Measurements from ENCODE around the gene TMEM8B.

TMEM8B gene

GRCh38 chr9:35793461-35793860 is 35.6 kb upstream of the TMEM8B start:
- WGBS, 2 experiments (ENCODE audit: insufficient coverage in 2 of 2) = 66 to 90% methylated on average over 2 of the region's 2 CpGs
- Histone ChIP-seq H3K4me3 (ENCODE audit: extremely low read depth, insufficient read depth, low read length, poor library complexity, severe bottlenecking) (peak overlapping the region; percentile 3), H3K27ac (ENCODE audit: low read depth, low read length, severe bottlenecking) (no peak overlapping the region), H3K4me1 (ENCODE audit: control insufficient read depth, insufficient read depth, low read length, poor library complexity, severe bottlenecking) (peaks cover 52% of the 10 kb centered on the region), H3K36me3 (ENCODE audit: control insufficient read depth, insufficient read depth, low read length) (no peaks in the 10 kb centered on the region), H3K9me3 (ENCODE audit: control insufficient read depth, low read length) (no peaks in the 10 kb centered on the region)

- Histone ChIP-seq H3K36me3 (ENCODE audit: control insufficient read depth, insufficient read depth, low read length) (peaks cover 10% of the 10 kb centered on the region), H3K27ac (ENCODE audit: low read depth, low read length, severe bottlenecking) (no peak overlapping the region), H3K9me3 (ENCODE audit: control insufficient read depth, low read length) (no peaks in the 10 kb centered on the region), H3K4me1 (ENCODE audit: control insufficient read depth, insufficient read depth, low read length, poor library complexity, severe bottlenecking) (peaks cover 53% of the 10 kb centered on the region), H3K4me3 (ENCODE audit: extremely low read depth, insufficient read depth, low read length, poor library complexity, severe bottlenecking) (no peak overlapping the region)
Measured at GRCh38 chr9:35795695-35796094, 33.3 kb upstream of the TMEM8B start.

GRCh38 chr9:35797311-35798109 is 31.5 kb upstream of the TMEM8B start:
- 88 to 100% methylated on average over 3 of the region's 6 CpGs for WGBS, 2 experiments (ENCODE audit: insufficient coverage in 2 of 2)
- Histone ChIP-seq H3K36me3 (ENCODE audit: control insufficient read depth, insufficient read depth, low read length) (peaks cover 28% of the 10 kb centered on the region), H3K4me1 (ENCODE audit: control insufficient read depth, insufficient read depth, low read length, poor library complexity, severe bottlenecking) (peaks cover 48% of the 10 kb centered on the region), H3K9me3 (ENCODE audit: control insufficient read depth, low read length) (no peaks in the 10 kb centered on the region), H3K4me3 (ENCODE audit: extremely low read depth, insufficient read depth, low read length, poor library complexity, severe bottlenecking) (no peak overlapping the region), H3K27ac (ENCODE audit: low read depth, low read length, severe bottlenecking) (no peak overlapping the region)

GRCh38 chr9:35798658-35799374 is 30.2 kb upstream of the TMEM8B start:
- Histone ChIP-seq H3K4me3 (ENCODE audit: extremely low read depth, insufficient read depth, low read length, poor library complexity, severe bottlenecking) (no peak overlapping the region), H3K36me3 (ENCODE audit: control insufficient read depth, insufficient read depth, low read length) (peaks cover 40% of the 10 kb centered on the region), H3K27ac (ENCODE audit: low read depth, low read length, severe bottlenecking) (peak overlapping the region; percentile 0), H3K9me3 (ENCODE audit: control insufficient read depth, low read length) (no peaks in the 10 kb centered on the region), H3K4me1 (ENCODE audit: control insufficient read depth, insufficient read depth, low read length, poor library complexity, severe bottlenecking) (peaks cover 38% of the 10 kb centered on the region)
- WGBS, 2 experiments (ENCODE audit: insufficient coverage in 2 of 2) = 92 to 96% methylated on average over 3 to 4 of the region's 4 CpGs

- Histone ChIP-seq H3K36me3 (ENCODE audit: control insufficient read depth, insufficient read depth, low read length) (peaks cover 53% of the 10 kb centered on the region), H3K27ac (ENCODE audit: low read depth, low read length, severe bottlenecking) (no peak overlapping the region), H3K4me1 (ENCODE audit: control insufficient read depth, insufficient read depth, low read length, poor library complexity, severe bottlenecking) (peaks cover 25% of the 10 kb centered on the region), H3K4me3 (ENCODE audit: extremely low read depth, insufficient read depth, low read length, poor library complexity, severe bottlenecking) (no peak overlapping the region), H3K9me3 (ENCODE audit: control insufficient read depth, low read length) (no peaks in the 10 kb centered on the region)
- 78 to 96% methylated on average over 5 to 6 of the region's 7 CpGs for WGBS, 2 experiments (ENCODE audit: insufficient coverage in 2 of 2)
Measured at GRCh38 chr9:35800530-35800929, 28.5 kb upstream of the TMEM8B start.

GRCh38 chr9:35801328-35802128 is 27.5 kb upstream of the TMEM8B start:
- WGBS, 2 experiments (ENCODE audit: insufficient coverage in 2 of 2) = 94 to 95% methylated on average over 12 of the region's 13 CpGs
- Histone ChIP-seq H3K36me3 (ENCODE audit: control insufficient read depth, insufficient read depth, low read length) (peaks cover 62% of the 10 kb centered on the region), H3K4me3 (ENCODE audit: extremely low read depth, insufficient read depth, low read length, poor library complexity, severe bottlenecking) (no peak overlapping the region)

GRCh38 chr9:35806101-35806500 is 22.9 kb upstream of the TMEM8B start:
- Histone ChIP-seq H3K4me1 (ENCODE audit: control insufficient read depth, insufficient read depth, low read length, poor library complexity, severe bottlenecking) (no peaks in the 10 kb centered on the region), H3K9me3 (ENCODE audit: control insufficient read depth, low read length) (no peaks in the 10 kb centered on the region), H3K27ac (ENCODE audit: low read depth, low read length, severe bottlenecking) (no peak overlapping the region), H3K36me3 (ENCODE audit: control insufficient read depth, insufficient read depth, low read length) (peaks cover 83% of the 10 kb centered on the region), H3K4me3 (ENCODE audit: extremely low read depth, insufficient read depth, low read length, poor library complexity, severe bottlenecking) (no peak overlapping the region)
- WGBS, 2 experiments (ENCODE audit: insufficient coverage in 2 of 2) = 95 to 98% methylated on average over 7 to 8 of the region's 8 CpGs

More at GRCh38 chr9:35801328-35802128, 27.5 kb upstream of the TMEM8B start:
- Histone ChIP-seq H3K27ac (ENCODE audit: low read depth, low read length, severe bottlenecking) (no peak overlapping the region), H3K4me1 (ENCODE audit: control insufficient read depth, insufficient read depth, low read length, poor library complexity, severe bottlenecking) (peaks cover 19% of the 10 kb centered on the region), H3K9me3 (ENCODE audit: control insufficient read depth, low read length) (no peaks in the 10 kb centered on the region)

GRCh38 chr9:35808433-35808832 is 20.6 kb upstream of the TMEM8B start:
- no peak overlapping the region for H3K27ac ChIP-seq (ENCODE audit: low read depth, low read length, severe bottlenecking)
- peaks cover 61% of the 10 kb centered on the region for H3K36me3 ChIP-seq (ENCODE audit: control insufficient read depth, insufficient read depth, low read length)
- H3K9me3 ChIP-seq (ENCODE audit: control insufficient read depth, low read length) = no peaks in the 10 kb centered on the region
- H3K4me1 ChIP-seq (ENCODE audit: control insufficient read depth, insufficient read depth, low read length, poor library complexity, severe bottlenecking) = peaks cover 11% of the 10 kb centered on the region
- WGBS, 2 experiments (ENCODE audit: insufficient coverage in 2 of 2) = 98 to 99% methylated on average over 8 to 9 of the region's 9 CpGs
- H3K4me3 ChIP-seq (ENCODE audit: extremely low read depth, insufficient read depth, low read length, poor library complexity, severe bottlenecking) = no peak overlapping the region

- H3K27ac ChIP-seq (ENCODE audit: low read depth, low read length, severe bottlenecking) = no peak overlapping the region
- peaks cover 18% of the 10 kb centered on the region for H3K4me1 ChIP-seq (ENCODE audit: control insufficient read depth, insufficient read depth, low read length, poor library complexity, severe bottlenecking)
- H3K4me3 ChIP-seq (ENCODE audit: extremely low read depth, insufficient read depth, low read length, poor library complexity, severe bottlenecking) = no peak overlapping the region
- H3K36me3 ChIP-seq (ENCODE audit: control insufficient read depth, insufficient read depth, low read length) = peaks cover 49% of the 10 kb centered on the region
- WGBS, 2 experiments (ENCODE audit: insufficient coverage in 2 of 2) = 88 to 100% methylated on average over 2 to 3 of the region's 7 CpGs
- H3K9me3 ChIP-seq (ENCODE audit: control insufficient read depth, low read length) = no peaks in the 10 kb centered on the region
Measured at GRCh38 chr9:35810122-35810521, 18.9 kb upstream of the TMEM8B start.

- Histone ChIP-seq H3K9me3 (ENCODE audit: control insufficient read depth, low read length) (no peaks in the 10 kb centered on the region), H3K27ac (ENCODE audit: low read depth, low read length, severe bottlenecking) (peak overlapping the region; percentile 33), H3K36me3 (ENCODE audit: control insufficient read depth, insufficient read depth, low read length) (peaks cover 36% of the 10 kb centered on the region), H3K4me3 (ENCODE audit: extremely low read depth, insufficient read depth, low read length, poor library complexity, severe bottlenecking) (peak overlapping the region; percentile 28), H3K4me1 (ENCODE audit: control insufficient read depth, insufficient read depth, low read length, poor library complexity, severe bottlenecking) (peaks cover 18% of the 10 kb centered on the region)
- WGBS, 2 experiments (ENCODE audit: insufficient coverage in 2 of 2) = 44 to 50% methylated on average over 12 of the region's 12 CpGs
Measured at GRCh38 chr9:35811381-35812024, 17.5 kb upstream of the TMEM8B start.
